Mesendoderm (in vitro differentiated cells): ENCODE measurements around the gene APBB1IP.
"Not testable (repeated sequence)": the region's sequence is repeated elsewhere in the genome, so short reads cannot be mapped to it uniquely, and the experiment has no call there.

Source experiments
- DNase-seq: peaks from one replicate; pipeline ENCODE4 v3.0.0; 2013
- H2AK5ac ChIP-seq: 2 replicates; pipeline ENCODE4 v1.6.1; 2013; ENCODE audit warnings: low read length, inconsistent platforms
- H2BK120ac ChIP-seq: 2 replicates; pipeline ENCODE4 v1.6.1; 2013; ENCODE audit warnings: low read depth, mild to moderate bottlenecking, low read length, moderate library complexity, mixed read lengths
- H2BK15ac ChIP-seq: replicated peaks from 2 replicates; pipeline ENCODE4 v1.6.1; 2013; ENCODE audit warnings: low read depth, mild to moderate bottlenecking, moderate library complexity
- H2BK5ac ChIP-seq: 2 replicates; pipeline ENCODE4 v1.6.1; 2013; ENCODE audit warnings: low read length, inconsistent platforms
- H3K18ac ChIP-seq: 2 replicates; pipeline ENCODE4 v1.6.1; 2013; ENCODE audit warnings: mild to moderate bottlenecking, low read length, mixed read lengths
- H3K23ac ChIP-seq: one replicate; pipeline ENCODE4 v1.6.1; 2013; ENCODE audit warnings: low read length
- H3K27ac ChIP-seq: 2 replicates; pipeline ENCODE4 v1.5.1; 2013; ENCODE audit warnings: low read depth, mild to moderate bottlenecking, inconsistent platforms, low read length, moderate library complexity
- H3K27me3 ChIP-seq: 2 replicates; pipeline ENCODE4 v1.6.1; 2013; ENCODE audit warnings: low read length, control low read depth, mild to moderate bottlenecking, inconsistent platforms; ENCODE audit not compliant: insufficient read depth, poor library complexity
- H3K36me3 ChIP-seq: 2 replicates; pipeline ENCODE4 v1.6.1; 2013; ENCODE audit warnings: low read length, inconsistent platforms; ENCODE audit not compliant: control insufficient read depth, insufficient read depth
- H3K4ac ChIP-seq: one replicate; pipeline ENCODE4 v1.6.1; 2013; ENCODE audit warnings: low read depth, mild to moderate bottlenecking, low read length, moderate library complexity
- H3K4me1 ChIP-seq: 2 replicates; pipeline ENCODE4 v1.6.1; 2013; ENCODE audit warnings: low read depth, low read length, inconsistent platforms; ENCODE audit not compliant: control insufficient read depth
- H3K4me2 ChIP-seq: 2 replicates; pipeline ENCODE4 v1.6.1; 2013; ENCODE audit warnings: low read length
- H3K4me3 ChIP-seq: 2 replicates; pipeline ENCODE4 v1.5.1; 2013; ENCODE audit warnings: mild to moderate bottlenecking, low read length
- H3K56ac ChIP-seq: one replicate; pipeline ENCODE4 v1.6.1; 2013; ENCODE audit warnings: low read length
- H3K79me1 ChIP-seq: 2 replicates; pipeline ENCODE4 v1.6.1; 2013; ENCODE audit warnings: low read length, inconsistent platforms
- H3K79me2 ChIP-seq: 2 replicates; pipeline ENCODE4 v1.6.1; 2013; ENCODE audit warnings: mild to moderate bottlenecking, low read length; ENCODE audit not compliant: control insufficient read depth, insufficient read depth
- H3K9ac ChIP-seq: 2 replicates; pipeline ENCODE4 v1.6.1; 2013; ENCODE audit warnings: low read length, inconsistent platforms
- H4K5ac ChIP-seq: one replicate; pipeline ENCODE4 v1.6.1; 2013; ENCODE audit warnings: low read length
- H4K8ac ChIP-seq: one replicate; pipeline ENCODE4 v1.6.1; 2013; ENCODE audit warnings: low read depth, mild to moderate bottlenecking, control low read depth, low read length, moderate library complexity
- WGBS: extraction: QIAGEN DNeasy Blood & Tissue Kit; methylation state at CpG from one replicate; pipeline ENCODE4 v1.1.7; 2013; ENCODE audit warnings: low lambda C conversion rate, missing lambda C conversion rate; ENCODE audit not compliant: insufficient coverage; ENCODE audit errors: extremely low coverage; 5-methylcytosine and 5-hydroxymethylcytosine counted together

APBB1IP gene

DNA sequence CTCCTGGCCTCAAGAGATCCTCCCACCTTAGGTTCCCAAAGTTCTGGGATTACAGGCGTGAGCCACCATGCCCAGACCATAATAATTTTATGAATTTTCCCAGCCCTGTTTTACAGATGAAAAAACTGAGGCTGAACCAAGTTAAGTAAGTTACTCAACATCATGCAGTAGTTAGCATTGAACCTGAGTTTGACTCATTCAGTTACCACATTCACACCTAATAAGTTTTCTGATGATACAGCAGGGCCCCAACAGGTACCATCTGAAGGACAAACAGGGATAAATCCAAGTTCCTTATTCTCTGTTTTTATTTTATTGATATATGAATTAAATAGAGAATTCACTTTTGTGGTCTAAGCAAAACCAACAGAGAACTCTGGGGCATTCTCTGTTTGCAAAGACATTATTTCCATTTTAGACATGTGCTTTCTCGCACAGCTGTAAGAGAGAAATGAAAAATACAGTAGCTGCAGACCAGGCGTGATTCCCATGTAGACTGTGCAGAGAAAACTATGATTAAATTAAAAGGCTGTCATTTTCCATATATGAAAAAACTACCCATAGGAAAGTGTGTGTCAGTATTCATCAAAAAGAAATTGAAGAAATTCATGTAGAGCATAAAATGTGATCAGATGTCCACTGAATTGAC is 26.6 kb downstream of the APBB1IP start:
- no peak for DNase-seq
- no peaks in the 10 kb centered on the region for H3K79me2 ChIP-seq
- H3K56ac ChIP-seq: no peak overlapping the region
- no peak overlapping the region for H3K4ac ChIP-seq
- no peak overlapping the region for H3K9ac ChIP-seq
- H4K5ac ChIP-seq: no peak overlapping the region
- no CpG with 5 or more reads among the region's 3 CpGs for WGBS
- H3K27me3 ChIP-seq: no peaks in the 10 kb centered on the region
- no peak overlapping the region for H2BK15ac ChIP-seq
- no peak overlapping the region for H3K18ac ChIP-seq
- H2BK120ac ChIP-seq: no peak overlapping the region
- no peak overlapping the region for H4K8ac ChIP-seq
- H3K23ac ChIP-seq: no peak overlapping the region
- H3K36me3 ChIP-seq: no peaks in the 10 kb centered on the region
- H3K4me2 ChIP-seq: no peak overlapping the region
- no peak overlapping the region for H2AK5ac ChIP-seq
- no peak overlapping the region for H3K27ac ChIP-seq
- H3K4me1 ChIP-seq: no peaks in the 10 kb centered on the region
- H2BK5ac ChIP-seq: no peak overlapping the region
- no peaks in the 10 kb centered on the region for H3K79me1 ChIP-seq
- H3K4me3 ChIP-seq: no peak overlapping the region

DNA sequence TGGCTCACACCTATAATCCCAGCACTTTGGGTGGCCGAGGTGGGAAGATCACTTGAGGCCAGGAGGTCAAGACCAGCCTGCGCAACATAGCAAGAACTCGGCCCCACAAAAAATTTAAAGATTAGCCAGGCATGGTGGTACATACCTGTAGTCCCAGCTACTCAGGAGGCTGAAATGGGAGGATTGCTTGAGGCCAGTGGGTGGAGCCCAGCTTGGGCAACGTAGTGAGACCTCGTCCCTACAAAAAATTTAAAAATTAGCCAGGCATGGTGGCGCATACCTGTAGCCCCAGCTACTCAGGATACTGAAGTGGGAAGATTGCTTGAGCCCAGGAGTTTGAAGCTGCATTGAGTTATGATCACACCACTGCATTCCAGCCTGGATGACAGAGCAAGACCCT is 28.4 kb downstream of the APBB1IP start:
- no CpG with 5 or more reads among the region's 6 CpGs for WGBS
- H2BK120ac ChIP-seq: not testable (repeated sequence)

DNA sequence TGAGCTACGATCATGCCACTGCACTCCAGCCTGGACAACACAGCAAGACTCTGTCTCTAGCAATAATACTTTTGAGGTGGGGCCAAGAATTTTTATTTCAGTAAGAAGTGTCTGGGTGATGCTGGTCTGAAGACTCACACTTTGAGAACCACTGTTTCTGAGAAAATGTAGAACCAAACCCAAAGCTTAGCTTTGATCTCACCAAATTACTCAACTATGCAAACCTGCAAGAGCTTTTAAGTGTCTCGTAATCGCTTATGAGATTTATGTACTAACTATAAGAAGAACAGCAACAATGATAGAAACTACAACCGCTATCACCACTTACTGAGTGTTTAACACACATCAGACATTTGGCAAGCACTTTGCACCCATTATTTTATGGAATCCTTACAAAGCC is 29.5 kb downstream of the APBB1IP start:
- H3K23ac ChIP-seq: no peak overlapping the region
- H3K27me3 ChIP-seq: no peaks in the 10 kb centered on the region
- H3K79me1 ChIP-seq: no peaks in the 10 kb centered on the region
- H2AK5ac ChIP-seq: no peak overlapping the region
- no peak overlapping the region for H3K4me2 ChIP-seq
- no peak overlapping the region for H3K9ac ChIP-seq
- no peaks in the 10 kb centered on the region for H3K79me2 ChIP-seq
- H3K56ac ChIP-seq: no peak overlapping the region
- no peak overlapping the region for H3K4ac ChIP-seq
- WGBS: no CpG with 5 or more reads among the region's 4 CpGs
- H2BK5ac ChIP-seq: no peak overlapping the region
- no peak for DNase-seq
- H3K36me3 ChIP-seq: no peaks in the 10 kb centered on the region
- no peak overlapping the region for H4K8ac ChIP-seq
- H2BK120ac ChIP-seq: no peak overlapping the region
- no peak overlapping the region for H3K18ac ChIP-seq
- no peak overlapping the region for H2BK15ac ChIP-seq
- H3K27ac ChIP-seq: no peak overlapping the region
- no peaks in the 10 kb centered on the region for H3K4me1 ChIP-seq
- no peak overlapping the region for H3K4me3 ChIP-seq
- H4K5ac ChIP-seq: no peak overlapping the region

More for the DNA sequence above, 28.4 kb downstream of the APBB1IP start:
- not testable (repeated sequence) for H2BK15ac ChIP-seq, H3K9ac ChIP-seq, H2BK5ac ChIP-seq, H3K4me2 ChIP-seq, H2AK5ac ChIP-seq, H3K79me1 ChIP-seq, H3K4ac ChIP-seq, DNase-seq, H3K79me2 ChIP-seq, H3K56ac ChIP-seq, H3K23ac ChIP-seq, H4K8ac ChIP-seq, H3K27ac ChIP-seq, H4K5ac ChIP-seq, H3K4me3 ChIP-seq, H3K36me3 ChIP-seq, H3K27me3 ChIP-seq, H3K18ac ChIP-seq, H3K4me1 ChIP-seq

DNA sequence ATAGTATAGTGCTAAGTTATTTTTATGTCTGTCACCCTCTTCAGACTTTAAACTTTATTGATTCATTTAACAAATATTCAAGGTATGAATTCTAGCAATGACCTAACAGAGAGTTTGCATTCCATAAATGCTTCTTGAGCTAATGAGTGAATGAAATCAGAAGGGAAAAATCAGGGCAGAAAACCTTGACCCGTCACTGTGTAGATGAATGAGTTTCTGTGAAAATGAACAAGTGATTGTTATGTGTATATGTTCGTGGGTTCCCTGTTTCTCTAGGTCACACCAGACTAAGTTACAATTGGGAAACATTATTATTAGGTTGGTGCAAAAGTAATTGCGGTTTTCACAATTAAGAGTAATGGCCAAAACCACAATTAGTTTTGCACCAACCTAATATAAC is 30.1 kb downstream of the APBB1IP start:
- Histone ChIP-seq H3K4ac (no peak overlapping the region), H2AK5ac (no peak overlapping the region), H3K27me3 (no peaks in the 10 kb centered on the region), H3K36me3 (no peaks in the 10 kb centered on the region), H2BK15ac (no peak overlapping the region), H3K79me1 (no peaks in the 10 kb centered on the region), H3K4me1 (no peaks in the 10 kb centered on the region), H3K56ac (no peak overlapping the region), H2BK120ac (no peak overlapping the region), H3K27ac (no peak overlapping the region), H3K18ac (no peak overlapping the region), H4K5ac (no peak overlapping the region), H3K9ac (no peak overlapping the region), H3K4me2 (no peak overlapping the region), H3K79me2 (no peaks in the 10 kb centered on the region), H2BK5ac (no peak overlapping the region), H3K23ac (no peak overlapping the region), H3K4me3 (no peak overlapping the region), H4K8ac (no peak overlapping the region)
- peak; percentile 23 for DNase-seq
- no CpG with 5 or more reads among the region's 3 CpGs for WGBS

DNA sequence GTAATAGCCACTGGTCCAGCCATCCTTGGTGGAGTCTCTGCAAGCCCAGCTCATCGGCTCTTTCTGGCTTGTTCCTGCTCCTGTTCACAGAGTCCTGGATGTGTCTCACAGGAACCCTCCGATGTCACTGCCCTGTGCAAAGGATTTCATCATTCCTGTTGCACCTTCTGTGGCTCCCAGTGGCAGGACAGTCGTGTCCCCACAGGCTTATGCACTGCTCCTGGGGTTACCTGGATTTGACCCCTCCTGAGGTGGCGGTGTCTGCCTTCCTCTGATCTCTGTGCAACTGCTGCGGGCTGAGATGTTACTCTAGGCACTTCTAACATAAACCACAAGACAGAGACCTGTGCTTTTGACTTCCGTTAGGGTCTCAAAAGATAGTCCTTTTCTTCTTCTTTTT is 30.6 kb downstream of the APBB1IP start:
- H4K8ac ChIP-seq: no peak overlapping the region
- no CpG with 5 or more reads among the region's 6 CpGs for WGBS

DNA sequence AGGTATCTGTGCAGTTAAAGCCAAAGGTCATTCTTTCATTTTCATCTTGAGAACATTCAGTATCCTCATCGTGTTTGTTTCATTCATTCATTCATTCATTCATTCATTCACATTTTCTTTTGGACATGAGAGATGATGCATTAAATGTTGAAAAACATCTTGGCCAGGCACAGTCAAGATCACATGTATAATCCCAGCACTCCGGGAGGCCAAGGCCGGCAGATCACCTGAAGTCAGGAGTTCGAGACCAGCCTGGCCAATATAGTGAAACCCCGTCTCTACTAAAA is 34.3 kb downstream of the APBB1IP start:
- H3K56ac ChIP-seq: no peak overlapping the region
- H2BK5ac ChIP-seq: no peak overlapping the region
- no peak overlapping the region for H4K8ac ChIP-seq
- no peak overlapping the region for H3K9ac ChIP-seq
- H3K23ac ChIP-seq: no peak overlapping the region
- no peaks in the 10 kb centered on the region for H3K4me1 ChIP-seq
- no peaks in the 10 kb centered on the region for H3K36me3 ChIP-seq
- H3K27me3 ChIP-seq: no peaks in the 10 kb centered on the region
- H2BK15ac ChIP-seq: no peak overlapping the region
- no peak overlapping the region for H2BK120ac ChIP-seq
- H3K18ac ChIP-seq: no peak overlapping the region
- H3K79me1 ChIP-seq: no peaks in the 10 kb centered on the region
- H3K4me2 ChIP-seq: no peak overlapping the region
- no peak overlapping the region for H3K27ac ChIP-seq
- no peak for DNase-seq
- H3K4me3 ChIP-seq: no peak overlapping the region
- H3K4ac ChIP-seq: no peak overlapping the region
- WGBS: no CpG with 5 or more reads among the region's 5 CpGs
- H3K79me2 ChIP-seq: no peaks in the 10 kb centered on the region
- H2AK5ac ChIP-seq: no peak overlapping the region
- no peak overlapping the region for H4K5ac ChIP-seq

More for the DNA sequence above, 30.6 kb downstream of the APBB1IP start:
- Histone ChIP-seq H3K56ac (no peak overlapping the region), H3K4me3 (no peak overlapping the region), H3K79me2 (no peaks in the 10 kb centered on the region), H2BK5ac (no peak overlapping the region), H4K5ac (no peak overlapping the region), H3K27ac (no peak overlapping the region), H2BK120ac (no peak overlapping the region), H3K4ac (no peak overlapping the region), H3K18ac (no peak overlapping the region), H3K36me3 (no peaks in the 10 kb centered on the region), H3K23ac (no peak overlapping the region), H2AK5ac (no peak overlapping the region), H3K4me2 (no peak overlapping the region), H3K27me3 (no peaks in the 10 kb centered on the region), H2BK15ac (no peak overlapping the region), H3K79me1 (no peaks in the 10 kb centered on the region), H3K9ac (no peak overlapping the region), H3K4me1 (no peaks in the 10 kb centered on the region)
- no peak for DNase-seq
